ENCODE results near the gene POLR1H.

Gene POLR1H

GRCh38 chr6:30066082-30066481 lies 5.0 kb downstream of the POLR1H start:
- TF ChIP-seq CTCF (IDR thresholded peaks at IDR 0.05; ENCODE audit: insufficient read depth, low read length, missing control alignments): no peak
- H3K4me3 ChIP-seq (ENCODE audit: low read depth, low read length): peak overlapping the region; percentile 77
- DNase-seq (ENCODE audit: low read depth, low spot score): no peak
- ChIA-PET CTCF (interaction anchor here (0.8 to 1.9 kb wide), 6 partner anchors 12 to 415 kb away, joined by 3 to 7 read pairs (median 4); no protein-coding TSS in a partner anchor), POLR2A (no interaction called here)

GRCh38 chr6:30066577-30067459 lies 5.8 kb downstream of the POLR1H start, which contains the start of gene PPP1R11:
TSS of gene PPP1R11 (plus strand) at chr6:30067198. CDS start at chr6:30067411, 213 bp downstream.
- POLR2A ChIA-PET: interaction anchor here (0.5 to 1.1 kb wide), 4 partner anchors 20 to 180 kb away, joined by 3 to 5 read pairs (median 4); no protein-coding TSS in a partner anchor
- DNase-seq (ENCODE audit: low read depth, low spot score): peak; percentile 90
- no peak for TF ChIP-seq CTCF (IDR thresholded peaks at IDR 0.05; ENCODE audit: insufficient read depth, low read length, missing control alignments)
- CTCF ChIA-PET: interaction anchor here (0.8 to 1.9 kb wide), 7 partner anchors 11 to 416 kb away, joined by 3 to 7 read pairs (median 4); no protein-coding TSS in a partner anchor
- H3K4me3 ChIP-seq (ENCODE audit: low read depth, low read length): peak within 1 kb of the TSS; percentile 77

GRCh38 chr6:30067460-30068139 lies 6.5 kb downstream of the POLR1H start:
- CTCF ChIA-PET: interaction anchor here (0.9 to 1.9 kb wide), 3 partner anchors 10 to 64 kb away, joined by 3 to 4 read pairs (median 3); no protein-coding TSS in a partner anchor
- DNase-seq (ENCODE audit: low read depth, low spot score): no peak
- H3K4me3 ChIP-seq (ENCODE audit: low read depth, low read length): peak overlapping the region; percentile 77
- TF ChIP-seq CTCF (IDR thresholded peaks at IDR 0.05; ENCODE audit: insufficient read depth, low read length, missing control alignments): no peak
- POLR2A ChIA-PET: interaction anchor here (0.5 to 1.1 kb wide), 3 partner anchors 20 to 180 kb away, joined by 3 to 5 read pairs (median 4); no protein-coding TSS in a partner anchor

GRCh38 chr6:30071081-30071818 lies 10.2 kb downstream of the POLR1H start:
- CTCF ChIA-PET: interaction anchor here (0.9 to 2.4 kb wide), 4 partner anchors 30 to 99 kb away, joined by 3 to 7 read pairs (median 4); no protein-coding TSS in a partner anchor
- H3K4me3 ChIP-seq (ENCODE audit: low read depth, low read length): peak overlapping the region; percentile 6; the same call in 1 of the 2 replicates
- TF ChIP-seq CTCF (IDR thresholded peaks at IDR 0.05; ENCODE audit: insufficient read depth, low read length, missing control alignments): peak; percentile 33
- POLR2A ChIA-PET: interaction anchor here (1.0 to 1.7 kb wide), 2 partner anchors 10 to 22 kb away, joined by 3 to 5 read pairs; partner anchors contain the start of gene POLR1H
- no peak for DNase-seq (ENCODE audit: low read depth, low spot score)

GRCh38 chr6:30071858-30072257 lies 10.8 kb downstream of the POLR1H start:
- DNase-seq (ENCODE audit: low read depth, low spot score): no peak
- ChIA-PET CTCF (interaction anchor here (0.9 to 2.4 kb wide), 3 partner anchors 32 to 99 kb away, joined by 3 to 7 read pairs (median 6); no protein-coding TSS in a partner anchor), POLR2A (interaction anchor here (1.7 kb wide), 1 partner anchor 10 kb away, joined by 5 read pairs; the partner anchor contains the start of gene POLR1H)
- TF ChIP-seq CTCF (IDR thresholded peaks at IDR 0.05; ENCODE audit: insufficient read depth, low read length, missing control alignments): no peak
- no peak overlapping the region for H3K4me3 ChIP-seq (ENCODE audit: low read depth, low read length)

Data from AG04449 (cell line).